AG08396 (cell line): ENCODE measurements around the gene CXCL3.
"Not testable (repeated sequence)": the region's sequence is repeated elsewhere in the genome, so short reads cannot be mapped to it uniquely, and the experiment has no call there.

ENCODE experiments used
- DNase-seq: peaks from one replicate; pipeline ENCODE4 v3.0.0; 2012; ENCODE audit warnings: low spot score, mixed read lengths

CXCL3 gene

DNA sequence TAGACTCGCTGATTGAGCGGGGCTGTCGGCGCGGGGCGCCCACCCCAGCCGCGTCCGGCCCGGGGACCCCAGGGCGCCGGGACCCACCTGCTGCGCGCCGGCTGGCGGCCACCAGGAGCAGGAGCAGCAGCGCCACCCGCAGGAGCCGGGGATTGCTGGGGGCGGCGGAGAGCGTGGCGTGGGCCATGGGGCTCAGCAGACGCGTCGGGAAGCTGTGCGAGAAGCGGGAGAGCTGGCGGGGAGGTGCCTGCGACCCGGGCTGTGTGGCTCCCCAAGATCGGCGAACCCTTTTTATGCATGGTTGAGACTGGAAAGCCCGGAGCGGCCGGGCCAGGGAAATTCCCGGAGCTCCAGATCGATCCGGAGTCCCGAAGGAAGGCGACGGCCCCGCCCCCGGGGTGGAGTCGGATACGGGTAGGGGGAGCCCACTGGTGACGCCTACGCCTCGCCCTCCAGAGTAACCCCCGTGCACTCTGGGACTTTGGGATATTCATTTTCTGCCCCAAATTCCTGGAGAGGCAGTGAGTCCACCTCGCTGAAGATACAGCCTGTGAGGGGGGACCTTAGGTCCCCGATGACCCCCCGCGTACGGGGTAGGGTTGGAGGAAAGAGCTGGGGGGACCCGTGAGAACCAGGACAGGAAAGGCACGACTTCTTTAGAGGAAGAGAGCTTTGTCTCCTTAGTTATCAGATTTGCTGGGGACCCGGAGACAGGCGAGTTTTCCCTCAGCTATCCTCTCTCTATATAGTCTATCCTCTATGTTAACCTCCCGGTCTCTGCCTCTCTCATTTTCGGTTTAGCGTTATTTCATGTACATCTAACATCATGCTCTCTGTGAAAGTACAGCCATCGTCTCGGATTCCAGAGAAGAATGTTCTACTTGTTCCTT, at the start of gene CXCL3:
TSS of gene CXCL3 (minus strand) at position 265 of the 890 bp plus-strand sequence. CDS start at position 187, 78 bp downstream.
- DNase-seq: peak; percentile 55

GRCh38 chr4:74087481-74087880, 49.0 kb upstream of the CXCL3 start:
- DNase-seq: no peak

DNA sequence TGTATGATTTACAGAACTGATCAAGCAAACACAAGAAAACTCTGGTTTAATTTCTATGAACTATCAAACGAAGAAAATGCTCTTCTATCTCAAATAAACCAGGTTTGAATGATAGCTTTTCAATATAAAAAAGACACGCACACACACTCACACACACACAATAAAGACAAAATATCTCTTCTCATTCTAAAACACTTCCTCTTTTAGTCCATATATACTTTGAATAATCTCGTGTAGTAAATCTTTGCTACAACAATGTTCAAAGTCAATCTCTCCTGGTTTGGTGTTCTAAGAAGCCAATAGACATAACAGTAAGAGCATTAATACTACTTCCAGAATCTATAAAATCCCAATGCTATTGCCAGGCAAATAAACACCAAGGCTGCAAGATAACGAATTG, 47.2 kb upstream of the CXCL3 start:
- DNase-seq: no peak

DNA sequence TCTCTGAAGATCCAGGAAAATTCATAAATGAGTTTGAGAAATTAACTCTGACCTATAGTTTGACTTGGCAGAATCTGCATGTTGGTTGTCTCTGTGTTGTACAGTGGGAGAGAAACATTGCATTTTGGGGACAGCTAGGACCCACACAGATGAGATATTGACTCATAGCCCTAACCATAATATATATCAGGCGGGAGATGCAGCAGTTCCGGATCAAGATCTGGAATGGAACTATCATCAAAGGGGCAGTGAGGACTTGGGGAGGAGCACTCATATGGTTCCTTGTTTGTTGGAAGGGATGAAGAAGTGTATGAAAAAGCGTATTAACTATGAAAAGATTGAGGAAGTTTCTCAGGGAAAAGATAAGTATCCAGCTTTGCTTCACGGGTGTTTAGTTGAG, 46.5 kb upstream of the CXCL3 start:
- no peak for DNase-seq

DNA sequence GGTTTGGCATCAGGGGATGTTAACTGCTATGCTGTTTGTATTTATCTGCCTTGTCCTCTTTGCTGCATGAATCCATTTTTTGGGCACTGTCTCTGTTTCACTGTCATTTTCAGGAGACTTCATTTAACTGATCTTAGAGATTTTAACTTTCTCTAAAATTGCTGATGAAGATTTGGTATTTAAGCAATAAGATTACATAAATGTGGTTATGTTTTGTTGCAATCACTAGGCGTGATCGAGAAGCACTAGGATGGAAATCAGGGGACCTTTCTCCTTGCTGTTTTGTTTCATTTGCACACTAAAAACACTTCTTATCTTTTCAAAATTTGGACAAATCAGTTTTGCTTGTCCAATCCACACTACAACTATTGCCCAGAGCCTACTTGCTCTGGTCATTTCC, 45.1 kb upstream of the CXCL3 start:
- no peak for DNase-seq

- no peak for DNase-seq
Observed at GRCh38 chr4:74081035-74081434, 42.5 kb upstream of the CXCL3 start.

GRCh38 chr4:74080351-74080750, 41.9 kb upstream of the CXCL3 start:
- DNase-seq: not testable (repeated sequence)

- DNase-seq: not testable (repeated sequence)
Observed at GRCh38 chr4:74079024-74079423, 40.5 kb upstream of the CXCL3 start.

GRCh38 chr4:74073358-74073757, 34.9 kb upstream of the CXCL3 start:
- DNase-seq: no peak

DNA sequence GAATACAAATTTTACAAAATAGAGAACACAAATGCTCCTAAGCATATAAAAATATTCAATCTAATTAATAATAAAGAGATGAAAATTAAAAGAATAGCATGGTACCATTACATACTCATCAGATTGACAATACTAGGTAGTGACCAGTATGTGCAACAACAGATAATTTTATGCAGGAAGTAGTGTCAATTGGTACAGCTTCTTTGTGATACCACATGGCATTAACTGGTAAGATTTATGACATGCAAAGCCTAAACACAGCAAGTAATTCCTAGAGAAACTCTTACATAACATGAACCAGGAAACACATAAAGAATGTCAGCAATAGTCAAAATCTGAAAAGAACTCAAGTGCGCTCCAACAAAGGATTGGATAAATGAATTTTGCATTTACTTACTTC, 34.2 kb upstream of the CXCL3 start:
- no peak for DNase-seq

- no peak for DNase-seq
Observed at GRCh38 chr4:74067586-74067985, 29.1 kb upstream of the CXCL3 start.

GRCh38 chr4:74066232-74066631, 27.7 kb upstream of the CXCL3 start:
- DNase-seq: no peak

DNA sequence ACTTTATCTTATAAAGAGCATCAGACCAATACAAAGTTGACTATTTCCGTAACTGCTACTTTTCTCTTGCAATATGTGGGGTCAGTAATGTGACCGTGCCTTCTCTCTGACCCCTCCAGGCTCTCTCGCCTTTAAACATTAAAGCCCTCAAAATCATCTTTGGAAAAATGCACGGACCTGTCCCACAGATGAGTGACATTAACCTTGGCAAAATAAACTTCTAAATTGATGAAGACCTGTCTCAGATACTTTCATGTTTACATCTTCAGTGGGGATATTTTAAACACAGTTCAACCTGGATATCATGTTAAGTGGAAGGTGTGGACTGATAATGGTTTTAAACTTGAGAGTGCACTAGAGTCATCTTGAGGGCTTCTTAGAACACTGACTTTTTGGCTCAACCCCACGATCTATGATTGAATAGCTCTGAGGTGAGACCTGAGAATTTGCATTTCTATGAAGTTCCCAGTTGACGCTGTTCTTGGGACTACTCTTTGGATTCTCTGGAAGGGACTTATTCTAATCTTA, 26.7 kb upstream of the CXCL3 start:
- DNase-seq: no peak

- DNase-seq: no peak
Observed at GRCh38 chr4:74063859-74064258, 25.4 kb upstream of the CXCL3 start.

- no peak for DNase-seq
Observed at GRCh38 chr4:74062953-74063352, 24.5 kb upstream of the CXCL3 start.

DNA sequence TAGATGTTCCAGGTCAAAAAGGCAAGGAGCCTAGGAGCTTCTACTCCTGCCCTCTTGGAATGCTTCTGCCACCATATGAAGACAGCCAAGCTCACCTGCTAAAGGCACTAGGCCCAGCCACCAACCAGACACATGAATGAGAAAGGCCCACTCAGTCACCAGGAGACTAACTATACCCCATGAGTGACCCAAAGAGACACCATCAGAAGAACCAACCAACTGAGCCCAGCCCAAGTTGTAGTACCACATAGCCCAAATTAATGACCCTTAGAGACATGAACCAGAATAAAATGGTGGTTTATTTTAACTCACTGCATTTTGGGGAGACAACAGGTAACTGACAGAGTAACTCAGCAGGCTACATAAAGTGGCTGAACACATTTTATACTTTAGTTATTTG, 22.9 kb upstream of the CXCL3 start:
- DNase-seq: no peak

- no peak for DNase-seq
Observed at GRCh38 chr4:74059161-74059829, 20.8 kb upstream of the CXCL3 start.

DNA sequence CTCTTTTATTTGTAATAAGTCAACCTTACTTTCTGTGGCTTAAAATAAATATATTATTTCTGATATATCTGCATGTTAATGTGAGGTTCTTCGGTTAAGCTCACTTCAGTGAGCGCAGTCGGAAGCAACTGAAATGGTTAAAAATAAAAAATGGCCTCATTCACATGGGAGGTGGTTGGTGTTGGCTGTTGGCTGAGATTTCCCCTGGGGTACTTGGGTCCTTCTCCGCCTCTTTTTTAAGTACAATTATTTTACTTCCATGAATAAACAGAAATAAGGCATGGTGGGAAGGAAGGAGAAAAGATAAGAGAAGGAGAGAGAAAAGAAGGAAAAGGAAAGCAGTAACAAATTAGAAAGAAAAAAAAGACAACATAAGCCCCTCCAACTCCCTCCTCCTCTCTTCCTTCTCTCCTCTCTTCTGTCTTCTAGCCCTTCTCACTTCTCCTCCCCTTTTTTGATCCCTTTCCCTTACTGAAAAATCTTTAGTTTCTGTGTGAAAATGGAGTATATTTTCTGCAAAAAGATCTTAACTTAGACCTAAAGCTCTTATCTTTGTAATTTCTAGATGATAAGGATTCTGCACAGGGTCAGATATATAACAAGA, 19.7 kb upstream of the CXCL3 start:
- DNase-seq: no peak

DNA sequence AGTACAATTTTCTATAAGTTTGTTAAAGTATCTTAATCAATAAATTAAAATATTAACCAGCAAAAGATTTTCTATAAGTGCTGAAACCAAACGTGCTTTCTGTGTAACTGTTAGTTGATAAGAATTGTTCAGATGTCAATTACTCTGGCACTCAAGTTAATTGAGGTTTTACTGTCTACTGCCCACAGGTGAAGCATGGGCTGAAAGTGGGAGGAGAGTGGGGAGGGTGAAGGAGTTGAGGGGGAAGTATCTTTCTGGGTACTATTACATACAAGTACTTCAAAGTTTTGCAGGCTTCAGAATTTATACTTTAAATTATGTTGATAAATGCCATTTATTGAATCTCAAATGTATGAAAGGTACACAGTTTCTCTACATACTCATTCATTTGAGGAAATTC, 19.1 kb upstream of the CXCL3 start:
- no peak for DNase-seq

- DNase-seq: peak; percentile 55
Observed at GRCh38 chr4:74056858-74057562, 18.5 kb upstream of the CXCL3 start.

GRCh38 chr4:74056114-74056857, 17.8 kb upstream of the CXCL3 start:
- DNase-seq: no peak
